HepG2 (cell line): Measurements from ENCODE around the gene TAF8.

ENCODE experiments used
- EZH2 ChIP-seq: conservative IDR thresholded peaks from 2 replicates; pipeline ENCODE4 v1.6.1; 2012; ENCODE audit warnings: mild to moderate bottlenecking, low read depth, low read length, moderate library complexity
- HMG20A ChIP-seq: IDR thresholded peaks from 2 replicates; pipeline ENCODE4 v1.6.1; 2016; ENCODE audit warnings: borderline replicate concordance
- JUN ChIP-seq: sonication (generic); formaldehyde crosslinking; IDR thresholded peaks from 2 replicates; pipeline ENCODE4 v1.4.0; 2020; ENCODE audit warnings: mild to moderate bottlenecking, missing genetic modification reagents
- TF ChIP-seq, protein P1 (sequence below): sonication (generic); formaldehyde crosslinking; IDR thresholded peaks from 2 replicates; pipeline ENCODE4 v1.5.1; 2020; ENCODE audit warnings: missing genetic modification reagents, mild to moderate bottlenecking, borderline replicate concordance
- TF ChIP-seq, protein P2 (sequence below): sonication (generic); formaldehyde crosslinking; IDR thresholded peaks from 2 replicates; pipeline ENCODE4 v1.4.0; 2020; ENCODE audit warnings: low read depth, mild to moderate bottlenecking, missing genetic modification reagents

DNA sequence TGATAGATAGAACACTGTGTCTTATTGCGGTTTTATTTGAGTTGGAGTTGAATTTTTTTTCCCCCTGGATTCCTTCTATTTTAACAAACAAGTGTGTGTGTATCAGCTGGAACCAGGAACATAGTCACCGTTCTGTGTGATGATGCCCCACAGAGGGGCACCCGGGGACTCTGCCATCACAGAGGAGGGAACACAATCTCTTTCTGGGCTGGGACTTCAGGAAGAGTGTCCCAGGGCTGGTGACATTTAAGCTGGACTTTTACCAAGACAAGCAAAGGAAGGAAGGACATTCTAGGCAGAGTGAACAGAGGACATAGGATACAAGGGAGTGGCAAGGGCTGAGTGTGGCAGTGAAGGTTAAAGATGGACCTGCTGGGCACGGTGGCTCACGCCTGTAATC, 33.2 kb downstream of the TAF8 start:
- TF ChIP-seq HMG20A (CRISPR knock-in tag) (no peak), EZH2 (no peak), JUN (CRISPR knock-in tag) (no peak)
- TF ChIP-seq, protein P1, sequence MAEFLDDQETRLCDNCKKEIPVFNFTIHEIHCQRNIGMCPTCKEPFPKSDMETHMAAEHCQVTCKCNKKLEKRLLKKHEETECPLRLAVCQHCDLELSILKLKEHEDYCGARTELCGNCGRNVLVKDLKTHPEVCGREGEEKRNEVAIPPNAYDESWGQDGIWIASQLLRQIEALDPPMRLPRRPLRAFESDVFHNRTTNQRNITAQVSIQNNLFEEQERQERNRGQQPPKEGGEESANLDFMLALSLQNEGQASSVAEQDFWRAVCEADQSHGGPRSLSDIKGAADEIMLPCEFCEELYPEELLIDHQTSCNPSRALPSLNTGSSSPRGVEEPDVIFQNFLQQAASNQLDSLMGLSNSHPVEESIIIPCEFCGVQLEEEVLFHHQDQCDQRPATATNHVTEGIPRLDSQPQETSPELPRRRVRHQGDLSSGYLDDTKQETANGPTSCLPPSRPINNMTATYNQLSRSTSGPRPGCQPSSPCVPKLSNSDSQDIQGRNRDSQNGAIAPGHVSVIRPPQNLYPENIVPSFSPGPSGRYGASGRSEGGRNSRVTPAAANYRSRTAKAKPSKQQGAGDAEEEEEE (CRISPR knock-in tag): no peak
- TF ChIP-seq, protein P2, sequence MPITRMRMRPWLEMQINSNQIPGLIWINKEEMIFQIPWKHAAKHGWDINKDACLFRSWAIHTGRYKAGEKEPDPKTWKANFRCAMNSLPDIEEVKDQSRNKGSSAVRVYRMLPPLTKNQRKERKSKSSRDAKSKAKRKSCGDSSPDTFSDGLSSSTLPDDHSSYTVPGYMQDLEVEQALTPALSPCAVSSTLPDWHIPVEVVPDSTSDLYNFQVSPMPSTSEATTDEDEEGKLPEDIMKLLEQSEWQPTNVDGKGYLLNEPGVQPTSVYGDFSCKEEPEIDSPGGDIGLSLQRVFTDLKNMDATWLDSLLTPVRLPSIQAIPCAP (CRISPR knock-in tag): no peak
